HG03378 (cell line): ENCODE measurements around the gene BANP.
"Not testable (repeated sequence)": the region's sequence is repeated elsewhere in the genome, so short reads cannot be mapped to it uniquely, and the experiment has no call there.

ENCODE experiments used
- ATAC-seq: cut with Tn5 transposase; IDR thresholded peaks from one replicate; pipeline ENCODE4 v1.9.1; 2021; ENCODE audit warnings: mild to moderate bottlenecking, moderate library complexity; ENCODE audit not compliant: unreplicated experiment

Gene BANP

DNA sequence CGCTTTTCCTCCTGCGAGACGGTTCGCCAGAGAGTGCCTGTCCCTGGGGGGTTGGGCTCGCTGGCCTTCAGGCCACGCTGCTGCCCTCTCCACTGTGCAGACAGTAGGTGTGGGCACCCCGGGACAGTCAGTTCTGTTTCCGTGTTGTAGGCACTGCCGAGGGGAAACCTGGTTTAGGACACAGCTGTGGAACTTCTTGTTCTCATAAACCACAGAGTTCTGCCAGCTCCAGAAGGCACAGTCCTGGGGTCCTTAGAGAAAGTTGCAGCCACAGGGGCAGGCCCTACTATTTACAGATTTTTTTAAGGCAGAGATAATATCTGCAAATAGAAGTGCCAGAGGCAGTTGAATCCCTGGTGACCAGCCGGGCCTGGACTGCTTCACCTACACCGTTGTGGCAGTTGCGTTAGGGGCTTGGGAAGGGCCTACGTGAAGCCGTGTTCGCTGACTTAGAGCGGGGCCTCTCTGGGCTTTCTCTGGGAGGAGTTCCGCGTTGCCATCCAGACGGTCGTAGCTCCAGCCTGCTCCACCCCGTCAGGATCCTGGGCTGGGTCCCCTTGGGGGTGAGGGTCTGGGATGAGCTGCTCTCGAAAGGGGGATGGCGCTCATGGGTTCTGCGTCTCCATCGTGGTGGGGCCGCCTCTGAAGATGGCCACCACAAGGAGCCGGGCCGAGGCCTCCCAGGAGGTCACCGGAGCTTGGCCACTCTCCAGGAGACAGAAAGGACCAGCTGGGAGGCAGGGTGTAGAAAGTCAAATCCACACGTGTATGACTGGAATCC, 126.3 kb downstream of the BANP start:
- no peak for ATAC-seq

DNA sequence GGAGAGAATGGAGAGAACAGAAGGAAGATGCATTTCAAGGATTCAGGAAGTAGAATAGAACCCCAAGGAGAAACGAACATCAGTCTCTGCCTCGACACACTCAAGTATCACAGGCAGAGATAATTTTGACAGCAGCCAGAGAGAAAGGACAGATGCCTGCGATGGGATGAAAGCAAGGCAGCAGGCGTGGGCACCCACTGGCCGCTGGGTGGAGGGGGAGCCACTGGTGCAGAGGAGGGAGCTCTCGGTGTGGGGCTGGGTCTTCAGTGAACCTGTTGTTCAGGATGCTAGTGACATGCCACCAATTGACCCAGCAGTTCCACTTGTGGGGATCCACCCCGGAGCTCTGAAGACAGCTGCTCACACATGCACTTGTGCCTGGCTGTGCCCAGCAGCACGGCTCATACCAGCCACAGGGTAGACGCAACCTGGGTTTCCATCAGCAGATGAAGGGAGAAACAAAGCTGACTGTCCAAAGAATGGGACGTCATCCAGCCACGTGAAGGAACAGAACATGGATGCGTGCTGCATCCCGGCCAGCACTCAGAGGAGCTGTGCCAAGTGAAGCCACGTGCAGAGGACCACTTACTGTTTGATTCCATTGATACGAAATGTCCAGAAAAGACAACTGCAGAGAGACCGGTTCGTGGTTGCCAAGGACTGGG, 127.0 kb downstream of the BANP start:
- no peak for ATAC-seq

DNA sequence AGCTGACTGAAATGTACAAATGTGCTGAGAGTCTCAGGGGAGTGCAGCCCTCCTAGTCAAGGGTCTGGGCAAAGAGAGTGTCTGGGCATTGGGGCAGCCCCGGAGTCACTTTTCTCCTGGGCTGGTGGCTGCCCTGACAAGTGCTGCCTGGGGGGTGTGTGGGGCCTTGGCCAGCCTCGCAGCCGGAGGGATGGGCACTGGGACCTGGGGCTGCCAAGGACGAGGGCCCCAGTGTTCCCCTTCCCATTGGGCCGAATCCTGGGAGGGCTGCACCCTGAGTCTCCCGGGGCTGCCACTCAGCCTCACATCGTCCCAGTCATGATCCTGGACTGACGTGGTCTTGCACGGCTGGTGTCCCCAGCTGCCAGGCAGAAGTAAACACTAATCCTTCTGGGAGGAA, 132.3 kb downstream of the BANP start:
- ATAC-seq = no peak

DNA sequence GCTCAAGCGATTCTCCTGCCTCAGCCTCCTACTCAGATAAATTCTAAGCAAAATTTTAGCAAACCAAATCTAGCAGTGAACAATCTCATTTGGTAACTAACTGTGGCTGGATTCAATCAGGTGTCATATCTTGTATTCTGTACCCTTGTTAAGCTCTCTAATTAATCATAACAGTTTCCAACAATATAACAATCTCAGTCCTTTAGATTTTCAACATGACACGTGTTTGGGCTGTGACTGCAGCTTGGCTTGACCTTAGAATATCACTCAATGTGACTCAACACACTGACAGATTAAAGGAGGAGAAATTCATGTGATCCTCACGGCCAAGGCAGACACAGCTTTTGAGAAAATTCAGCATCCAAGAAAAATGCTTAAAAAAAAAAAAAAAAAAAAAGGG, 133.6 kb downstream of the BANP start:
- ATAC-seq = no peak

DNA sequence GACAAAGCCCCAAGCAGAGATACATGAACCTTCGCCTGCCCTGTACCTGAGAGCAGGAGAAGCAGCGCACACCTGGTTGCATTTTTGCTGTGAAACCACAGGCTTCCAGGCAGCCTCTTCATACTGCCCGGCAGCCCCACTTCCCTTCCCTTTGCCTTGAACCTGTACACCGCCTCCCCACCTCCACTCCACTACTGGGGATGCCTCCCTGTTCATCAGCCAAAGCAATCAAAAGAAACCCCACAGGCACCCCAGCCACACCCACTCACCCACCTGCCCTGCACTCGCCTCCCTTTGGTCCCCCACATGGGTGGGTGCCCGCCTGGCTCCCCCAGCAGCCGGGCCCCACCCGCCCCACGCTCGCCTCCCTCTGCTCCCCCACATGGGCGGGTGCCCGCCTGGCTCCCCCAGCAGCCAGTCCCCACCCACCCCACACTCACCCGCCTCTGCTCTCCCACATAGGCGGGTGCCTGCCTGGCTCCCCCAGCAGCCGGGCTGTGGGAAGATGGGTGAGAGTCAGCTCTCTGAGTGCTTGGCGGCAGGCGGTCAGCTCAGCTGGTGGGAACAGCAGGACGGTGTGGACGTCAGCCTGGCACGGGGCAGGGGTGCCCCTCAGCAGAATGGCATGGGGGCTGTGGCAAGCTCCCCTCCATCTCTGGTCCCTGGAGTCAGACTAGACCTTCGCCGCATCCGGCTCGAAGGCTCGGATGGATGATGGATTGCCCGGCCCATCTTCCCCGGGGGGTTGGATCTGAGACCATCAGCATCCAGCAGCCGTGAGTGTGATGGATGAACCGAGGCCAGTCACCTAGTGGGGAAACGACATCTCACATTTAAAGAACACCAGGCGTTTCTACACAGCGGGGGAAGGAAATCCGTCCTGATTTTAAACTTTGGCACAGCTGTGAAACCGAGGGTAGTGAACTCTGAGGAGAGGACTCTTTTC, 135.6 kb downstream of the BANP start:
- ATAC-seq = no peak

- ATAC-seq = no peak
Measured at GRCh38 chr16:88087517-88087877, 136.3 kb downstream of the BANP start.

DNA sequence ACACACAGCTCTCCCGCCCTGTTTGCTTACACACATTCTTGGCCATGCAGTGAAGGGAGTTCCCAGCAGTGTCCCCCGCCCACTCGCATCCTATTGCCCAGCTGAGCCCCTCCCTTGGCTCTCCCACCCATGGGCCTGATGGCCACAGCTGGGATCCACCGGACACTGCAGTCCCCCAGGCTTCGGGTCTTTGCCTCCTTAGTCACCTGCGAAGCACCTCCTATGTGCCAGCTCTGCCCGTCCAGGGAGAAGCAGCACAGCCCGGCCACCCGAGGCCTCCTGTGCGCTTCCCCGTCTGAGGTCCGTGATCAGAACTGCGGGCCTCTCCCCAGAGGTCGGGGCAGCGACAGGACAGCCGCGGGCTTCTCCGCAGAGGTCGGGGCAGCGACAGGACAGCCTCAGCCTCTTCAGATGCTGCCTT, 136.9 kb downstream of the BANP start:
- ATAC-seq = no peak

- ATAC-seq = not testable (repeated sequence)
Measured at GRCh38 chr16:88088611-88089010, 137.4 kb downstream of the BANP start.

DNA sequence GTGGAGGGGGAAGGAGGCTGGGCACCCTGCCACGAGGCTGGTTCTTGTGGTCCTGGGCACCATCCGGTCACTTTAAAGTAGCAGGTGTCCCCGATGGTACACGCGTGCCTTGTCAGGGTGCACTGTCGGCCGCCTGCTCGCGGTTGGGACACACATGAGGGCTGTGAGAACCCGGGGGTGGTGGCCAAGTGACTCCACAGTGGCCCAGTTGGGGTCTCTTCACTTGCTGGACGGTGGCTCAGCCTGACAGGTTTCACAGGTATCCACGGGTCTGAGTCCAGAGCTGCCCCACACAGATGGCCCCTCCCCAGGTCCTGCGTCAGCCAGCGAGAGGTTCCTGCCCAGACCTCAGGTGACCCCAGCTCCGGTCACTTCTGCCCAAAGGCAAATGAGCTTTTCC, 137.8 kb downstream of the BANP start:
- not testable (repeated sequence) for ATAC-seq

GRCh38 chr16:88089632-88090376, 138.6 kb downstream of the BANP start:
- not testable (repeated sequence) for ATAC-seq

DNA sequence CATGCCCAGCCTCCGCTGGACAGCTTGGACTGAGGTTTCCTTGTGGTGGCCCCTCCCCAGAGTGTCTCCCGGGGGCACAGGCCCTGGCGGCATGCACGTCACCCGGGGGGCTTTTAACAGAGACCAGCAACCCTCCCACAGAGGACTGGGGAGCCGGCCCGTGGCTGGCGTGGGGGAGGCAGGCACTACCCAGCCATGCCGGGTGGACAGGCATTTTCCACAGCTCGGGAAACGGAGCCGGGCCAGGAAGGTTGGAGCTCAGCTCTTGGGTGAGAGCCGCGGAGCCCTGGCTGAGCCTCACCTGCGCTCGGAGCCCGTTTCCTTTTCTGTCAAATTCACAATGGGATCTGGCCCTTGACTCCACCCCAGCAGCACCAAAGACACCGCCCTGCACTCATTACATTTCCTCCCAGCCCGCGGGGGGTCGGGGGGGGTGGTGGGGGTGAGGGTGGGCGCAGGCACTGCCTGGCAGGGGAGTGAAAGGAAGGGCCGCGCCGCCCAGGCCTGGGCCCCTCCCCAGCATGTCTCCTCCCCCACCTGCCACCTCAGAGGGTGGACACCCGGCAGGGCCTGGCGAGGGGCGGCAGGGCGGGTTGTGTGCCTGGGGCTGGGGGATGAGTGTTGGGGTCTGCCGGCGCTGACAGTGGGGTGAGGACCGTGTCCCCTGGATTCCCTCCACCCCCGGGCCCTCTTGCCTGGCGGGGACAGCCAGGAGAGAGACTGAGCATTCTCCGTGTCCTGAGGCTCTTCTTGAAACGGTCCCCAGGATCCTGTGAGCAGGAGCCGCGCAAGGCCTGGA, 139.3 kb downstream of the BANP start:
- ATAC-seq = not testable (repeated sequence)

- not testable (repeated sequence) for ATAC-seq
Measured at GRCh38 chr16:88091221-88091971, 140.2 kb downstream of the BANP start.

GRCh38 chr16:88091972-88092302, 140.7 kb downstream of the BANP start:
- not testable (repeated sequence) for ATAC-seq

GRCh38 chr16:88092791-88093555, 141.7 kb downstream of the BANP start:
- ATAC-seq = not testable (repeated sequence)

DNA sequence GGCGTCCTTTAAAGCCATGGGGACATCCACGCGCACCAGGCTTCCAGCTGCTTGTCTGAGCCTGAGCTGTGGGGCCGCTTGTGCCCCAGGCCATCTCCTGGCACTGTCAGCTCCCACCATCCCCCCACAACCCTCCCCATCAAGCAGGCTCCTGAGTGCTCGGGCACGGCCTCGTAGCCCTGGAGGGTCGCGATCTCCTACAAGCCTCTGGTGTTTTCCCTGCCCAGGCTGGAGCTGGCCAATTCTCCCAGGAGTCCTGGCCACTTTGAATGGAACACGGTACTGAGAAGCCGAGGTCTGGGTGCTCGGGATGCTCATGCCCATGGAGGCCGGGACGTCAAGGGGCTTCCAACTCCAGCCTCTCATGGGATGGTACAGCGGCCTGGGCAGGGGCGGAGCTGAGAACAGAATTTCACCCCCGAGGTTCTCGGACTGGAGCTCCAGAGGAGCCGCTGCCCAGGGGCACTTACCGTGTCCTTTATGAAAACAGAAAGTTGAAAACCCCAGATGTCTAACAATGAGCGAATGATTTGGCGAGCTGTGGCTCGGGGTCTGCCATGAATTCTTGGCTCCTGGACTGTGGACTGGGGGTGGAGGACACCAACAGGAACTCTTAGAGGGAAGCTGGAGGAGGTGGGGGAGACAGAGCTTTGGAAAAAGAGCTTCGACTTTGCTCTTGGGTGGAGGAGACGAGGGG, 142.5 kb downstream of the BANP start:
- not testable (repeated sequence) for ATAC-seq

- not testable (repeated sequence) for ATAC-seq
Measured at GRCh38 chr16:88094253-88094575, 143.0 kb downstream of the BANP start.

DNA sequence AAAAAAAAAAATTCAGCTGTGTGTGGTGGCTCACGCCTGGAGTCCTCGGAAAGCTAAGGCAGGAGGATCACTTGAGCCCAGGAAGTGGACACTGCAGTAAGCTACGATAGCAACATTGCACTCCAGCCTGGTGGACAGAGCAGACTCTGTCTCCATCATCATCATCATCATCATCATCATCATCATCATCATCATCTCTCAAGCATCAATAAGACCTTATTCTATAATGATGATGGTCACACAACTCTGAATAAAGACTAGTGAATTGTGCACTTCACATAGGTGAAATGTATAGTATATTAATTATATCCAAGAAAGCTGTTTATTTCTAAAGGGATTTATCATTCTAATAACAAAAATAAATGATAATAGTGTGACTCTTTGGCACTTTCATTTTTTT, 143.7 kb downstream of the BANP start:
- ATAC-seq = not testable (repeated sequence)

GRCh38 chr16:88096659-88097058, 145.4 kb downstream of the BANP start:
- not testable (repeated sequence) for ATAC-seq
